Endothelial cell of umbilical vein (primary cell): Measurements from ENCODE around the gene DTX3. TPM values are rescaled to one million over a fixed set of nuclear protein-coding genes. Genes with fewer than 3 reads are reported as not detected.

Experiments used
- BruUV-seq: library from RNA; stranded (reverse); fragments of 400-500 nt; replicated peaks from 2 replicates; lab custom pipeline; 2021; lab: Mats Ljungman, UMichigan
- CTCF ChIA-PET: fragments of 300-600, 350-600 bp; sonication (Branson Sonifier 250); formaldehyde crosslinking; loops from one replicate; lab custom pipeline; 2021; ENCODE audit warnings: antibody characterized with exemption, inconsistent platforms; lab: Charles Lee
- POLR2A ChIA-PET: fragments of 300-600, 350-600 bp; sonication (Branson Sonifier 250); formaldehyde crosslinking; loops from one replicate; lab custom pipeline; 2021; ENCODE audit warnings: antibody characterized with exemption, inconsistent platforms; lab: Charles Lee
- DNase-seq: peaks from one replicate; pipeline ENCODE4 v3.0.0-alpha.2; 2011; ENCODE audit warnings: low read depth, low spot score
- FAIRE-seq: peaks from 2 replicates; lab custom pipeline; 2011; peaks lifted over from hg19 to GRCh38; lab: Jason Lieb, UNC
- H2AFZ ChIP-seq: 2 replicates; pipeline ENCODE4 v1.6.0; 2012; ENCODE audit warnings: low read depth, low read length, control low read depth, inconsistent platforms
- H3K27ac ChIP-seq: 2 replicates; pipeline ENCODE4 v1.5.1; 2011; ENCODE audit warnings: low read depth, mild to moderate bottlenecking, control low read depth, low read length, moderate library complexity; ENCODE audit not compliant: insufficient read depth
- H3K27me3 ChIP-seq, 2 experiments: 2 replicates each; pipeline versions ENCODE4 v1.6.0 to v1.6.1; 2011; ENCODE audit warnings: low read length in 2 of 2, mixed read lengths in 1 of 2; ENCODE audit not compliant: control insufficient read depth in 2 of 2, insufficient read depth in 2 of 2
- H3K36me3 ChIP-seq, 2 experiments: 2 replicates in 1 of 2; 3 replicates in 1 of 2; pipeline ENCODE4 v1.5.1; 2011; ENCODE audit warnings: low read length in 2 of 2, mild to moderate bottlenecking in 1 of 2, moderate library complexity in 1 of 2; ENCODE audit not compliant: control insufficient read depth in 2 of 2, insufficient read depth in 2 of 2; ENCODE audit errors: extremely low read depth in 1 of 2
- H3K4me1 ChIP-seq: 3 replicates; pipeline ENCODE4 v1.5.1; 2011; ENCODE audit warnings: mild to moderate bottlenecking, low read length; ENCODE audit not compliant: control insufficient read depth, insufficient read depth; ENCODE audit errors: extremely low read depth
- H3K4me2 ChIP-seq: 2 replicates; pipeline ENCODE4 v1.6.1; 2011; ENCODE audit warnings: low read length, control low read depth, mixed read lengths; ENCODE audit not compliant: insufficient read depth
- H3K4me3 ChIP-seq, 3 experiments: fragments of 200-600 bp in 1 of 3; sonication (generic), shearing (Covaris generic) in 1 of 3; replicated peaks in 1 of 3; 2 replicates each; pipeline ENCODE4 v1.5.1; 2011 to 2016; ENCODE audit warnings: control low read depth in 3 of 3, low read length in 3 of 3, mild to moderate bottlenecking in 2 of 3, inconsistent platforms in 1 of 3, low read depth in 1 of 3, moderate library complexity in 1 of 3; ENCODE audit not compliant: insufficient read depth in 1 of 3
- H3K79me2 ChIP-seq: 2 replicates; pipeline ENCODE4 v1.6.0; 2012; ENCODE audit warnings: low read length, inconsistent platforms; ENCODE audit not compliant: control insufficient read depth, insufficient read depth
- H3K9ac ChIP-seq: replicated peaks from 2 replicates; pipeline ENCODE3; 2011; ENCODE audit warnings: low read length, control low read depth; ENCODE audit not compliant: insufficient read depth; ENCODE audit errors: extremely low read depth
- H3K9me1 ChIP-seq: replicated peaks from 3 replicates; pipeline ENCODE4 v1.6.0; 2011; ENCODE audit warnings: mild to moderate bottlenecking, low read length; ENCODE audit not compliant: control insufficient read depth, insufficient read depth; ENCODE audit errors: extremely low read depth
- H3K9me3 ChIP-seq: replicated peaks from 2 replicates; pipeline ENCODE4 v1.5.1; 2012; ENCODE audit warnings: low read length, inconsistent platforms; ENCODE audit not compliant: control insufficient read depth, insufficient read depth
- H4K20me1 ChIP-seq: replicated peaks from 2 replicates; pipeline ENCODE3; 2011; ENCODE audit warnings: mild to moderate bottlenecking, low read length; ENCODE audit not compliant: control insufficient read depth, insufficient read depth; ENCODE audit errors: extremely low read depth
- EZH2 ChIP-seq: IDR thresholded peaks from 2 replicates; pipeline ENCODE4 v1.6.1; 2012; ENCODE audit warnings: borderline replicate concordance, low read depth, mild to moderate bottlenecking, moderate library complexity, low read length, inconsistent platforms; ENCODE audit not compliant: severe bottlenecking
- FOS ChIP-seq: IDR thresholded peaks from 2 replicates; pipeline ENCODE4 v1.6.1; 2011; ENCODE audit warnings: mild to moderate bottlenecking, low read length, moderate library complexity, borderline replicate concordance; ENCODE audit not compliant: insufficient read depth
- GATA2 ChIP-seq: IDR thresholded peaks from 2 replicates; pipeline ENCODE4 v1.7.0; 2011; ENCODE audit warnings: low read depth, mild to moderate bottlenecking, moderate library complexity, mixed read lengths, low read length; ENCODE audit not compliant: insufficient read length, insufficient read depth
- JUN ChIP-seq: IDR thresholded peaks from 2 replicates; pipeline ENCODE4 v1.6.1; 2011; ENCODE audit warnings: borderline replicate concordance, low read depth; ENCODE audit not compliant: insufficient read length, insufficient read depth
- MYC ChIP-seq: IDR thresholded peaks from one replicate; pipeline ENCODE4 v1.6.1; 2011; ENCODE audit warnings: mild to moderate bottlenecking, low read depth, low read length
- POLR2A ChIP-seq: IDR thresholded peaks from 2 replicates; pipeline ENCODE4 v1.6.1; 2012; ENCODE audit warnings: low read depth, mild to moderate bottlenecking, control low read depth, low read length
- dilution Hi-C: fragments of 300-500 bp; cut with MboI; formaldehyde crosslinking; loops from one replicate; pipeline ENCODE4 v1.15.0; 2019; ENCODE audit warnings: low sequenced_read_pairs; ENCODE audit not compliant: extremely low pct_ligation_motif_present
- intact Hi-C: fragments of 100-400 bp; cut with micrococcal nuclease; formaldehyde crosslinking; loops from one replicate; pipeline ENCODE4 v1.10.0; 2022
- polyA plus RNA-seq, 4 experiments: library from polyadenylated mRNA; depleted of rRNA in 3 of 4; stranded (reverse) in 3 of 4; unstranded in 1 of 4; fragments of >200 nt; gene quantifications; 2 replicates each; pipeline versions ENCODE4 v1.2.1 to v1.2.3, GENCODE V29; 2011 to 2012; ENCODE audit warnings: missing spikeins in 1 of 4
- total RNA-seq: library from RNA; stranded (reverse); gene quantifications from 2 replicates; pipeline ENCODE4 v1.2.3, GENCODE V29; 2021
- TF ChIP-seq, protein P1 (sequence below): IDR thresholded peaks from 2 replicates; pipeline ENCODE4 v1.6.1; 2011; ENCODE audit not compliant: insufficient read depth, insufficient read length
- TF ChIP-seq, protein P2 (sequence below), 2 donors: IDR thresholded peaks; 1 replicate in 1 of 2; 2 replicates in 1 of 2; pipeline ENCODE4 v1.5.1; 2011; ENCODE audit warnings: low read length in 2 of 2, mild to moderate bottlenecking in 2 of 2, moderate library complexity in 2 of 2, control low read depth in 1 of 2, inconsistent platforms in 1 of 2, low read depth in 1 of 2; ENCODE audit not compliant: insufficient read depth in 1 of 2; ENCODE audit errors: extremely low read depth in 1 of 2

The DTX3 gene
- total and polyA plus RNA-seq, 2 donors (not counting 3 experiments of a cell fraction or from before 2014, with no cell fraction given): 34.5 to 51.4 TPM

DNA sequence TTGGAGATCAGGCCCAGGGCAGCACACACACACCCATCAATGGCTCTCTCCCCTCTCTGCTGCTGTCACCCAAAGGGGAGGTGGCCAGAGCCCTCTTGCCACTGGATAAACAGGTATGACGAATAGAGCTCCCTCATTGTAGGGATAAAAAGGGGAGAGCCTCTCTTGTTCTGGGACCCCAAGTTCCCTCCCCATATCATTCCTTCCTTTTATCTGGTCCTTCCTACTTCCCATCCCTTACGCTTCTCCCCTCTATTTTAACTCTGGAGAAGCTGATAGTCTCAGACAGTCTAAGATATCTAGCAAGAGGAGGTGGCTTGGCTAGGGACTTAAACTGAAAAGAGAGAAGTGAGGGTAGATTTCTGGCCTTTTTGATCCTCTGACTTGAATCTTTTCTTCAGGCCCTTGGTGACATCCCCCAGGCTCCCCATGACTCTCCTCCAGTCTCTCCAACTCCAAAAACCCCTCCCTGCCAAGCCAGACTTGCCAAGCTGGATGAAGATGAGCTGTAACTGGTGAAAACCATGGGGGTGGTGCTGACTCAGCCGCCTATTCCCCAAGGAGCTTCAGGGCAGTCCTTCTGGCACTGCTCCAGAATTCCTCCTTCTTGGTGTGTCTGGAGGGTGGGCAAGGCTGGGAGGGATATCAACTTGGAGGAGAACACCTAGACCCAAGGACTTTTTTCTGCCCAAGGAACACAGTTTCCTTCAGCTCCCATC, 11.9 kb downstream of the DTX3 start:
- BruUV-seq: no TSS peak
- H3K4me1 ChIP-seq: peaks cover 4% of the 10 kb centered on the region
- TF ChIP-seq, protein P1, sequence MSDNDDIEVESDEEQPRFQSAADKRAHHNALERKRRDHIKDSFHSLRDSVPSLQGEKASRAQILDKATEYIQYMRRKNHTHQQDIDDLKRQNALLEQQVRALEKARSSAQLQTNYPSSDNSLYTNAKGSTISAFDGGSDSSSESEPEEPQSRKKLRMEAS: no peak
- TF ChIP-seq GATA2 (no peak), EZH2 (no peak), JUN (no peak), MYC (no peak), FOS (no peak), POLR2A (no peak)
- TF ChIP-seq, protein P2, sequence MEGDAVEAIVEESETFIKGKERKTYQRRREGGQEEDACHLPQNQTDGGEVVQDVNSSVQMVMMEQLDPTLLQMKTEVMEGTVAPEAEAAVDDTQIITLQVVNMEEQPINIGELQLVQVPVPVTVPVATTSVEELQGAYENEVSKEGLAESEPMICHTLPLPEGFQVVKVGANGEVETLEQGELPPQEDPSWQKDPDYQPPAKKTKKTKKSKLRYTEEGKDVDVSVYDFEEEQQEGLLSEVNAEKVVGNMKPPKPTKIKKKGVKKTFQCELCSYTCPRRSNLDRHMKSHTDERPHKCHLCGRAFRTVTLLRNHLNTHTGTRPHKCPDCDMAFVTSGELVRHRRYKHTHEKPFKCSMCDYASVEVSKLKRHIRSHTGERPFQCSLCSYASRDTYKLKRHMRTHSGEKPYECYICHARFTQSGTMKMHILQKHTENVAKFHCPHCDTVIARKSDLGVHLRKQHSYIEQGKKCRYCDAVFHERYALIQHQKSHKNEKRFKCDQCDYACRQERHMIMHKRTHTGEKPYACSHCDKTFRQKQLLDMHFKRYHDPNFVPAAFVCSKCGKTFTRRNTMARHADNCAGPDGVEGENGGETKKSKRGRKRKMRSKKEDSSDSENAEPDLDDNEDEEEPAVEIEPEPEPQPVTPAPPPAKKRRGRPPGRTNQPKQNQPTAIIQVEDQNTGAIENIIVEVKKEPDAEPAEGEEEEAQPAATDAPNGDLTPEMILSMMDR (IDR thresholded peaks at IDR 0.05; ENCODE audit: extremely low read depth in 1 of 2, insufficient read depth in 1 of 2, low read depth in 1 of 2, low read length in 2 of 2): no peak
- CTCF ChIA-PET: interaction anchor here (0.8 to 1.4 kb wide), 3 partner anchors 16 to 33 kb away, joined by 3 to 7 read pairs (median 5); partner anchors contain the start of gene B4GALNT1
- no peaks in the 10 kb centered on the region for H3K9me1 ChIP-seq
- POLR2A ChIA-PET: no interaction called here
- no peaks in the 10 kb centered on the region for H3K9me3 ChIP-seq
- no peak overlapping the region for H3K4me3 ChIP-seq
- peaks cover 34 to 43% of the 10 kb centered on the region in 2 experiments for H3K27me3 ChIP-seq
- H2AFZ ChIP-seq: no peak overlapping the region
- H3K9ac ChIP-seq: no peak overlapping the region
- no peaks in the 10 kb centered on the region for H3K36me3 ChIP-seq
- DNase-seq (no peak), FAIRE-seq (no peak)
- intact Hi-C loops (no loop called here), dilution Hi-C loops (no loop called here)
- H4K20me1 ChIP-seq: no peaks in the 10 kb centered on the region
- no peak overlapping the region for H3K27ac ChIP-seq
- no peaks in the 10 kb centered on the region for H3K79me2 ChIP-seq
- H3K4me2 ChIP-seq: no peak overlapping the region
